CD4-positive, CD25-positive, alpha-beta regulatory T cell (primary cell): ENCODE data around the gene SAMD4B. TPM values are rescaled to one million over a fixed set of nuclear protein-coding genes. Genes with fewer than 3 reads are reported as not detected.
"Not testable (repeated sequence)": the region's sequence is repeated elsewhere in the genome, so short reads cannot be mapped to it uniquely, and the experiment has no call there.

Experiments used
- ATAC-seq, 2 donors: fragments of 150-1000 bp; cut with Tn5 transposase; one replicate each; pipeline ENCODE4 v1.10.0; 2021; ENCODE audit warnings: low read depth in 2 of 2, moderate number of reproducible peaks in 2 of 2, moderate library complexity in 1 of 2
- DNase-seq, 3 donors: peaks; one replicate each; pipeline versions ENCODE4 v3.0.0 to v3.0.0-alpha.2; 2012 to 2022; ENCODE audit warnings: mixed read lengths in 1 of 3
- H3K27ac ChIP-seq: one replicate; pipeline ENCODE4 v1.7.0; 2013; ENCODE audit warnings: mild to moderate bottlenecking, low read length; ENCODE audit not compliant: insufficient read depth, poor library complexity, severe bottlenecking
- H3K27me3 ChIP-seq: one replicate; pipeline ENCODE4 v1.7.0; 2013; ENCODE audit warnings: low read length; ENCODE audit not compliant: control insufficient read depth, insufficient read depth
- H3K36me3 ChIP-seq: one replicate; pipeline ENCODE4 v1.7.0; 2013; ENCODE audit warnings: mild to moderate bottlenecking, low read length, moderate library complexity; ENCODE audit not compliant: control insufficient read depth, insufficient read depth
- H3K4me1 ChIP-seq: 2 replicates; pipeline ENCODE4 v1.7.0; 2013; ENCODE audit warnings: mild to moderate bottlenecking, low read length; ENCODE audit not compliant: insufficient read depth, control insufficient read depth, poor library complexity, severe bottlenecking
- H3K4me3 ChIP-seq: one replicate; pipeline ENCODE4 v1.7.0; 2013; ENCODE audit warnings: low read depth, mild to moderate bottlenecking, low read length, moderate library complexity
- H3K9me3 ChIP-seq, 2 experiments: 1 replicate in 1 of 2; 2 replicates in 1 of 2; pipeline ENCODE4 v1.7.0; 2013; ENCODE audit warnings: low read length in 2 of 2, mild to moderate bottlenecking in 1 of 2, moderate library complexity in 1 of 2; ENCODE audit not compliant: control insufficient read depth in 2 of 2
- H3K27ac Mint-ChIP-seq, 3 donors: one replicate each; pipeline ENCODE4 v1.8.0; 2020 to 2022; ENCODE audit warnings: mild to moderate bottlenecking in 3 of 3, mixed read lengths in 3 of 3, moderate library complexity in 2 of 3
- H3K27me3 Mint-ChIP-seq: one replicate; pipeline ENCODE4 v1.8.0; 2022; ENCODE audit warnings: mild to moderate bottlenecking, mixed read lengths
- H3K36me3 Mint-ChIP-seq: one replicate; pipeline ENCODE4 v1.8.0; 2020; ENCODE audit warnings: mixed read lengths
- H3K4me1 Mint-ChIP-seq, 4 donors: one replicate each; pipeline ENCODE4 v1.8.0; 2020 to 2022; ENCODE audit warnings: mixed read lengths in 4 of 4, mild to moderate bottlenecking in 1 of 4
- H3K4me3 Mint-ChIP-seq, 4 donors: one replicate each; pipeline ENCODE4 v1.8.0; 2020 to 2022; ENCODE audit warnings: mild to moderate bottlenecking in 4 of 4, mixed read lengths in 4 of 4, moderate library complexity in 3 of 4
- H3K9me3 Mint-ChIP-seq, 7 donors: one replicate each; pipeline ENCODE4 v1.8.0; 2020 to 2022; ENCODE audit warnings: mixed read lengths in 7 of 7, mild to moderate bottlenecking in 3 of 7, moderate library complexity in 2 of 7
- polyA plus RNA-seq, 4 donors: library from polyadenylated mRNA; unstranded; fragments of 300-500 nt; fragmentation: Illumina TruSeq; gene quantifications; one replicate each; pipeline ENCODE4 v1.2.3, GENCODE V29; 2021
- total RNA-seq: library from RNA; stranded (reverse); gene quantifications from one replicate; pipeline ENCODE4 v1.2.3, GENCODE V29; 2022

SAMD4B gene
- total and polyA plus RNA-seq, 5 donors from 2014 or later: 5.7 to 78.9 (median 7.1) TPM

GRCh38 chr19:39340156-39340555 lies 2.1 kb upstream of the SAMD4B start:
- not testable (repeated sequence) for H3K27ac ChIP-seq, DNase-seq, H3K27me3 ChIP-seq, H3K9me3 Mint-ChIP-seq, ATAC-seq, H3K36me3 ChIP-seq, H3K4me3 ChIP-seq, H3K9me3 ChIP-seq, H3K27me3 Mint-ChIP-seq
- H3K4me1 ChIP-seq: peaks cover 50% of the 10 kb centered on the region
- H3K27ac Mint-ChIP-seq: peak overlapping the region; percentile 91 to 98 (median 94)
- peaks cover 7 to 74% (median 50%) of the 10 kb centered on the region in 4 donors for H3K4me1 Mint-ChIP-seq
- H3K36me3 Mint-ChIP-seq: peaks cover 13% of the 10 kb centered on the region
- peak overlapping the region; percentile 38 to 100 (median 96) for H3K4me3 Mint-ChIP-seq

- Mint-ChIP-seq H3K4me3 (peak overlapping the region; percentile 93 to 100 (median 99)), H3K36me3 (peaks cover 15% of the 10 kb centered on the region), H3K4me1 (peaks cover 14 to 76% (median 55%) of the 10 kb centered on the region in 4 donors), H3K27ac (peak overlapping the region; percentile 94 to 98 (median 97)), H3K9me3 (no peaks in the 10 kb centered on the region), H3K27me3 (peaks cover 7% of the 10 kb centered on the region)
- Histone ChIP-seq H3K9me3 (no peaks in the 10 kb centered on the region), H3K4me1 (peaks cover 45% of the 10 kb centered on the region), H3K27ac (peak overlapping the region; percentile 86), H3K4me3 (peak overlapping the region; percentile 90), H3K27me3 (no peaks in the 10 kb centered on the region), H3K36me3 (peaks cover 5% of the 10 kb centered on the region)
- ATAC-seq: no peak
- peak in 1 of 3 donors; percentile 40 for DNase-seq
Observed at GRCh38 chr19:39341129-39341718, 997 bp upstream of the SAMD4B start.

GRCh38 chr19:39342647-39343305 lies 555 bp downstream of the SAMD4B start:
- peak overlapping the region; percentile 51 for H3K4me3 ChIP-seq
- DNase-seq: peak in 1 of 3 donors; percentile 20
- no peaks in the 10 kb centered on the region for H3K27me3 ChIP-seq
- H3K9me3 Mint-ChIP-seq: no peaks in the 10 kb centered on the region
- H3K4me1 Mint-ChIP-seq: peaks cover 19 to 78% (median 58%) of the 10 kb centered on the region in 4 donors
- H3K27ac ChIP-seq: peak overlapping the region; percentile 73
- peaks cover 41% of the 10 kb centered on the region for H3K4me1 ChIP-seq
- peak overlapping the region; percentile 81 to 94 (median 88) for H3K4me3 Mint-ChIP-seq
- H3K27me3 Mint-ChIP-seq: peaks cover 4% of the 10 kb centered on the region
- peaks cover 5% of the 10 kb centered on the region for H3K36me3 ChIP-seq
- ATAC-seq: no peak
- peaks cover 23% of the 10 kb centered on the region for H3K36me3 Mint-ChIP-seq
- peak overlapping the region; percentile 32 to 96 (median 86) for H3K27ac Mint-ChIP-seq
- no peaks in the 10 kb centered on the region for H3K9me3 ChIP-seq

GRCh38 chr19:39345956-39346355 lies 3.7 kb downstream of the SAMD4B start:
- peak overlapping the region in 2 of 3 donors; percentile 74 to 86 for H3K27ac Mint-ChIP-seq
- DNase-seq (no peak), ATAC-seq (no peak)
- H3K4me1 Mint-ChIP-seq: peaks cover 24 to 79% (median 49%) of the 10 kb centered on the region in 4 donors
- no peaks in the 10 kb centered on the region for H3K9me3 Mint-ChIP-seq
- Histone ChIP-seq H3K36me3 (peaks cover 24% of the 10 kb centered on the region), H3K4me1 (peaks cover 30% of the 10 kb centered on the region), H3K27ac (no peak overlapping the region), H3K4me3 (no peak overlapping the region), H3K9me3 (no peaks in the 10 kb centered on the region), H3K27me3 (no peaks in the 10 kb centered on the region)
- H3K4me3 Mint-ChIP-seq: peak overlapping the region in 2 of 4 donors; percentile 61 to 81
- peaks cover 32% of the 10 kb centered on the region for H3K36me3 Mint-ChIP-seq
- H3K27me3 Mint-ChIP-seq: peaks cover 4% of the 10 kb centered on the region

- peaks cover 27% of the 10 kb centered on the region for H3K36me3 ChIP-seq
- Mint-ChIP-seq H3K9me3 (no peaks in the 10 kb centered on the region), H3K36me3 (peaks cover 41% of the 10 kb centered on the region), H3K27ac (peak overlapping the region; percentile 73 to 81 (median 78)), H3K4me1 (peaks cover 30 to 86% (median 51%) of the 10 kb centered on the region in 4 donors), H3K27me3 (peaks cover 4% of the 10 kb centered on the region), H3K4me3 (no peak overlapping the region)
- no peaks in the 10 kb centered on the region for H3K9me3 ChIP-seq
- peaks cover 23% of the 10 kb centered on the region for H3K4me1 ChIP-seq
- H3K27ac ChIP-seq: no peak overlapping the region
- ATAC-seq (no peak), DNase-seq (no peak)
- no peak overlapping the region for H3K4me3 ChIP-seq
- H3K27me3 ChIP-seq: no peaks in the 10 kb centered on the region
Observed at GRCh38 chr19:39347332-39348164, 5.3 kb downstream of the SAMD4B start.

- Histone ChIP-seq H3K36me3 (peaks cover 35% of the 10 kb centered on the region), H3K4me1 (peaks cover 6% of the 10 kb centered on the region), H3K4me3 (no peak overlapping the region), H3K9me3 (no peaks in the 10 kb centered on the region), H3K27ac (no peak overlapping the region), H3K27me3 (no peaks in the 10 kb centered on the region)
- Mint-ChIP-seq H3K4me1 (peaks cover 30 to 71% (median 40%) of the 10 kb centered on the region in 4 donors), H3K4me3 (no peak overlapping the region), H3K27ac (no peak overlapping the region), H3K36me3 (peaks cover 43% of the 10 kb centered on the region), H3K9me3 (no peaks in the 10 kb centered on the region), H3K27me3 (no peaks in the 10 kb centered on the region)
- ATAC-seq: no peak
- no peak for DNase-seq
Observed at GRCh38 chr19:39349326-39349725, 7.1 kb downstream of the SAMD4B start.

- DNase-seq: no peak
- Histone ChIP-seq H3K27ac (no peak overlapping the region), H3K36me3 (peaks cover 39% of the 10 kb centered on the region), H3K9me3 (no peaks in the 10 kb centered on the region), H3K4me1 (peaks cover 5% of the 10 kb centered on the region), H3K27me3 (no peaks in the 10 kb centered on the region), H3K4me3 (no peak overlapping the region)
- H3K4me3 Mint-ChIP-seq: no peak overlapping the region
- H3K27me3 Mint-ChIP-seq: no peaks in the 10 kb centered on the region
- H3K36me3 Mint-ChIP-seq: peaks cover 39% of the 10 kb centered on the region
- no peak overlapping the region for H3K27ac Mint-ChIP-seq
- no peak for ATAC-seq
- no peaks in the 10 kb centered on the region for H3K9me3 Mint-ChIP-seq
- peaks cover 29 to 63% (median 32%) of the 10 kb centered on the region in 4 donors for H3K4me1 Mint-ChIP-seq
Observed at GRCh38 chr19:39350156-39350555, 7.9 kb downstream of the SAMD4B start.
